Suprapubic skin (tissue), 3 donors: ENCODE data around the gene PRAMEF13.
"Not testable (repeated sequence)": the region's sequence is repeated elsewhere in the genome, so short reads cannot be mapped to it uniquely, and the experiment has no call there.

Experiments
- POLR2AphosphoS5 ChIP-seq, 3 donors: sonication (generic); formaldehyde crosslinking; IDR thresholded peaks; one replicate each; pipeline ENCODE4 v1.6.1; 2017; ENCODE audit warnings: antibody characterized with exemption in 3 of 3
- TF ChIP-seq, protein P1 (sequence below), 2 donors: fragments of 200-600 bp in 1 of 2; fragments of 450-650 bp in 1 of 2; sonication (generic) in 1 of 2; IDR thresholded peaks; one replicate each; pipeline ENCODE4 v1.5.1; 2016 to 2019; ENCODE audit warnings: antibody characterized with exemption in 2 of 2, mild to moderate bottlenecking in 1 of 2, moderate library complexity in 1 of 2

DNA sequence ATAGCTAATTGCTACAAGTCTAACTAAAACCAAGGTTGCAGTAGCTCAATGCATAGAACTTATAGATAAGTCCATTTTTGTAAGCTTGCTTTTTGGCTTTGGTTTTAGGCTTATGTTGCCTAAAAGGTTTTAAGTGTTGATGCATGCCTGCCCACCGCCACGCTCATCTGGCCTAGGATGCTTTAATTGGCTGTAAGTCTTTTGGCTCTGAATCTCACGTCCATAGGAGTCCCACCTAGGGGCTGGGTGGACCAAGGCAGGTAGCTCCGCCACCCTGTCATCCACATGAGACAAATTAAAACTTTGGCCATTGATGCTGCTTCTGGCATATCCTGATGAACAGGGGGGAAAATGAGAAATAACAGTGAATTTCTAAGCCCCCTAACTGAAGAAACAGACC lies 36.4 kb upstream of the PRAMEF13 start:
- TF ChIP-seq, protein P1, sequence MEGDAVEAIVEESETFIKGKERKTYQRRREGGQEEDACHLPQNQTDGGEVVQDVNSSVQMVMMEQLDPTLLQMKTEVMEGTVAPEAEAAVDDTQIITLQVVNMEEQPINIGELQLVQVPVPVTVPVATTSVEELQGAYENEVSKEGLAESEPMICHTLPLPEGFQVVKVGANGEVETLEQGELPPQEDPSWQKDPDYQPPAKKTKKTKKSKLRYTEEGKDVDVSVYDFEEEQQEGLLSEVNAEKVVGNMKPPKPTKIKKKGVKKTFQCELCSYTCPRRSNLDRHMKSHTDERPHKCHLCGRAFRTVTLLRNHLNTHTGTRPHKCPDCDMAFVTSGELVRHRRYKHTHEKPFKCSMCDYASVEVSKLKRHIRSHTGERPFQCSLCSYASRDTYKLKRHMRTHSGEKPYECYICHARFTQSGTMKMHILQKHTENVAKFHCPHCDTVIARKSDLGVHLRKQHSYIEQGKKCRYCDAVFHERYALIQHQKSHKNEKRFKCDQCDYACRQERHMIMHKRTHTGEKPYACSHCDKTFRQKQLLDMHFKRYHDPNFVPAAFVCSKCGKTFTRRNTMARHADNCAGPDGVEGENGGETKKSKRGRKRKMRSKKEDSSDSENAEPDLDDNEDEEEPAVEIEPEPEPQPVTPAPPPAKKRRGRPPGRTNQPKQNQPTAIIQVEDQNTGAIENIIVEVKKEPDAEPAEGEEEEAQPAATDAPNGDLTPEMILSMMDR (IDR thresholded peaks at IDR 0.05): not testable (repeated sequence)
- not testable (repeated sequence) for TF ChIP-seq POLR2AphosphoS5 (IDR thresholded peaks at IDR 0.05)
